HG02943 (cell line): Measurements from ENCODE around the gene MARCO.

ENCODE experiments used
- ATAC-seq: cut with Tn5 transposase; IDR thresholded peaks from one replicate; pipeline ENCODE4 v1.9.1; 2021; ENCODE audit warnings: mild to moderate bottlenecking, low read depth, moderate library complexity; ENCODE audit not compliant: unreplicated experiment

MARCO gene

DNA sequence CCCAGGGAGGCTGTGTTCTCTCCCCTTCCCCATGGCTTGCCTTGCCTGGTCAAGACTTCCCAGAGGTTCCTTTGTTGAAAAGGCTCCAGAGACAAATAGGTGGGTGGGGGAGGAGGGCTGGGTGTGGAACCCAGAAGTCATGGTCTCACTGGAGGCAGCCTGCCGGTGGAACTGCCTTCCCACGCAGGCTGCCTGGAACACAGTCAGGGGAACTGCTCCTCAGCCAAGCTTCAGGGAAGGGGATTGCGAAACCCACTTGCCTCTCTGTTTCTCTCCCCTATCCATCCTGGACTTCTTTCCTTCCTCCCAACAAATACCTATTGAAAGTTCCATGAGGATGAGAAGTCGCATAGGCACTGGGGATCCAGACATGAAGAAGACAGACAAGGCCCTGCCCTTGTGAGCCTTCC, 31.6 kb downstream of the MARCO start:
- no peak for ATAC-seq

- no peak for ATAC-seq
Observed at GRCh38 chr2:118974103-118974993, 32.4 kb downstream of the MARCO start.

- ATAC-seq = no peak
Observed at GRCh38 chr2:118975133-118975532, 33.1 kb downstream of the MARCO start.

GRCh38 chr2:118978064-118978463, 36.1 kb downstream of the MARCO start:
- no peak for ATAC-seq

DNA sequence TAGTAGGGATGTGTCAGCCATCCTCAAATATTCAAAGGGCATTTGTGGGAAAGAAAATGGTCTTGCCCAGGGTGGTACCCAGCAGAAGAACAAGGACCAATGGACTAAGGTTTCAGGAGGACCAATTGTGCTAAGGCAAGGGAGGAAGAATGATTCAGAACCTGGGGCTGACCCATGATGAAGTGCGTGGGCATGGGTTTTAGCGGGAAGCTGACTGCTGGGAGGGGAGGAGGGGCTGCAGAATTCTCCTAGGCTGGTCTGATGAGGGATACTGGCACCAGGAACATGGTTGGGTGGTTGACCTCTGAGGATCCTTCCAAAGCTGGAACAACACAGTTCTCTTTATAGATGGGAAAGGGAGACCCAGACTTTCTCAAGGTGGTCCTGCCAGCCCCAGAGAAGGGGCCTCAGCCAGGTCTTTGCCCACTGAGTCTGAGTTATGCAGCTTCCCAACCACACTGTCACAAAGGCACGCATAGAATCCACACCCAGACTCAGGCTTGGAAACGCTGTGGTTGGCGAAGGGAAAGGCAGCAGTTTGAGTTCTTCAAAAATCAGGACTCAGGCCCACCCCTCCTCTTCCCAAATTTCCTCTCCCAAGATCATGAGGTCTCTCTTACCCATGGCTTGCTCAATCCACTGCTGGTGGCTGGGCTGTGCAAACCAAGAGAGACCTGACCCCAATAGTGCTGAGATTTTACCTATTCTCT, 37.3 kb downstream of the MARCO start:
- no peak for ATAC-seq

DNA sequence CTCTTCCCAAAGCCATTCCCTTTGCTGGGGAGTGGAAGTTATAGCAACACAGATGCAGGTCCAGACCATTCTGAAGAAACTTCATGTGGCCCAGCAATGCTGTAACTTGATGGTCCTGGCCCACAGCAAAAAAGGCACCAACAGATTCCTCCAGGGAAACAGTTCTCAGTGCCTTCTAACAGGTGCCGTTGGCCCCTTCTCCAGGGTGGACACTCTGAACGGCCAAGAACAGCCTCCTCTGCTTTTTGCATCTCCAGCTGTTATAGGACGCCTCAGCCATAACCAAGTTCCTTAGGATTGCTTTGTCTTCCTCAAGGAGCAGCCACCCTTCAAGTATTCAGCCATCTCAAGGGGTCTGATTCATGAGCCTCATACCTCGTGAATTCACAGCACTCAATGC, 38.0 kb downstream of the MARCO start:
- ATAC-seq = no peak

- ATAC-seq = no peak
Observed at GRCh38 chr2:118980573-118980972, 38.6 kb downstream of the MARCO start.

DNA sequence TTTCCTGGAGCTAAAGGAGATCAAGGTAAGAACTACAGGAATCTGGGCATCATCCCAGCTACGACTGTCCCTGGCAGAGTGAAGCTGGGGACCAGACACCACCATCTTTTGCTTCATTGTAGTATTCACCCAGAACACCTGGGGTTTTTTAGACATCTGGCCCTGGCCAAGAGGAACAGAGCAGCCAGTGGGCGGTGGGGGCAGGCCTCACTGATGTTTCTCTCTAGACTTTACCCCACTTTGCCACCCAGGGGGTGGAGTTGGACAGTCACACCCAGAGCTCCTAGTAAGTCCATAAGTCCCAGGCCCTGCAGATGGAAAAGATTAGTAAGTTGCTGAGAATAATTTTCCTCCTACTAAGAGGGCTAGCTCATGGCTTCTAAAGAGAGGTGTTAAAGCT, 39.6 kb downstream of the MARCO start:
- ATAC-seq = no peak

GRCh38 chr2:118982039-118982438, 40.0 kb downstream of the MARCO start:
- ATAC-seq = no peak

- ATAC-seq = no peak
Observed at GRCh38 chr2:118983133-118983532, 41.1 kb downstream of the MARCO start.

GRCh38 chr2:118983915-118984314, 41.9 kb downstream of the MARCO start:
- no peak for ATAC-seq

GRCh38 chr2:118986738-118987137, 44.7 kb downstream of the MARCO start:
- no peak for ATAC-seq

DNA sequence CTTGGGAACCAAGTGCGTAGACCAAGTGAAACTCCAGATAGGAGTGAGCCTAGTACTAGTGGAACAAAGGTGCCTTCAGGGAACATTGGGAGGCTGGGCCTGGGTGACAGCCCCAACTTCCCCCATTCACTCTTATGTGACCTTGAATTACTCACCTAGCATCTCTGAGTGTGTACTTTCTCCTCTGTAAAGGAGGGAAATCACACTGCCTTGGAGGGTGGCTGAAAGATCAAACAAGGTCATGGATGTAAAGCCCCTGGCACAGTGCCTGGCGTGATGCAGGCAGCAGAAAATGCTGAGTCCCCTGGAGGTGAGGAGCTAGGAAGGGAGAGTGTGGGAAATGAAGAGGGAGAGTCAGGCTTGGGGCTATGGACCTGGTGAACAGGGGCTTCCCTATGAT, 45.9 kb downstream of the MARCO start:
- ATAC-seq = no peak

- ATAC-seq = no peak
Observed at GRCh38 chr2:118988706-118989105, 46.7 kb downstream of the MARCO start.

- no peak for ATAC-seq
Observed at GRCh38 chr2:118989481-118989880, 47.5 kb downstream of the MARCO start.

DNA sequence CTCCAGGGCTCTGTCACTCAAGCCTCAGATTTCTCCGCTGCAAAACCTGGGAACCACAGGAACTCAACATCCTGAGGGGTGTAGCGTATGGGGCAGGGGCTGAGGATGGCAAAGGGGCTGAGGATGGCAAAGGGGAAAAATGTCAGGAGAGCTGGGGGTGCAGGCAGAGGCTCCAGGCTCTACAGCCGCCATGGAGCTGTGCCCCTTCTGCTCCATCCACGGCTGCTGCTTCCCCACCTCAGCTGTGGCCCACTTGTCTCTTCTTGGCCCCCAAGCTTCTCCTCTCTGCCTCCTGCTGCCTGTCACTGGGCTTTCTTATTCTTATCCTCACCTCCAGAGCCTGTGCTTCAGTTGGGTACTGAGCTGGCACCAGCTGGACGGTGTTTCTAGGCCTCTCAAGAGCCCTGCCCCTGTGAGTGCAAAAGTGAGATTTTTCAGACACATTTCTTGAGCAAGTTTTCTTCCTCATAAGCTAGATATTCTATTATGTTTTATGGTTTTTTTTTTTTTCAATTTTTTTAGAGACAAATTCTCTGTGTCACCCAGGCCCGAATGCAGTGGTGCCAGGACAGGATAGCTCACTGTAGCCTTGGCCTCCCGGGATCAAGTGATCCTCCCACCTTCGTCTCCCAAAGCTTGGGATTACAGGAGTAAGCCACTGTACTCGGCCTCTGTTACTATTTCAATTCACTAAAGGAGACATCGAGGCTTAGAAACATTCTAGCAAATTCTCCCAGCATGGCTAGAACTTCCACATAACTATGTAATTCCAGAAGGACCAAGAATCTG, 49.0 kb downstream of the MARCO start:
- ATAC-seq = no peak

- no peak for ATAC-seq
Observed at GRCh38 chr2:118991554-118991953, 49.6 kb downstream of the MARCO start.

DNA sequence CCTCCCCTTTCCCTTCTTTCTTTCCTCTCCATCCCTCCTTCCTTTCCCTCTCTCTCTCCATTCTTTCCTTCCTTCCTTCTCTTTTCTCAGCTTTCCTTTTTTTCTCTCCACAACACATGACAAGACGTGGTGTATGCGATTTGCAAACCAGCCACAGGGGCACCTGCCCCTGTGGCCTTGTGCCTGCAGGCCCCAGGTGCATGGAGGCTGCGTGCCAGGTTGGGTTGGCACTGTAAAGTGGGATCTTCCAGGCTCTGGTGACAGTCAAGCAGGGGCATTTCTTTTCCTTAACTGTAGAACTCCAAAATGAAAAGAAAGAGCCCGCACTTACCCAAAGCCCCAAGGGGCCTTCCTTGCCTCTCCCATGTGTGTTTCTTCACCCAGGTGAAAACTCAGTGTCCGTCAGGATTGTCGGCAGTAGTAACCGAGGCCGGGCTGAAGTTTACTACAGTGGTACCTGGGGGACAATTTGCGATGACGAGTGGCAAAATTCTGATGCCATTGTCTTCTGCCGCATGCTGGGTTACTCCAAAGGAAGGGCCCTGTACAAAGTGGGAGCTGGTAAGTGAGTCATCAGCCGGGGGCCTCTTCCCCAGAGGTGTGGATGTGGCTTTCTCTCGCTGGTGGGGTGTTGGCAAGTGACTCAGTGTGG, 50.9 kb downstream of the MARCO start:
- no peak for ATAC-seq

DNA sequence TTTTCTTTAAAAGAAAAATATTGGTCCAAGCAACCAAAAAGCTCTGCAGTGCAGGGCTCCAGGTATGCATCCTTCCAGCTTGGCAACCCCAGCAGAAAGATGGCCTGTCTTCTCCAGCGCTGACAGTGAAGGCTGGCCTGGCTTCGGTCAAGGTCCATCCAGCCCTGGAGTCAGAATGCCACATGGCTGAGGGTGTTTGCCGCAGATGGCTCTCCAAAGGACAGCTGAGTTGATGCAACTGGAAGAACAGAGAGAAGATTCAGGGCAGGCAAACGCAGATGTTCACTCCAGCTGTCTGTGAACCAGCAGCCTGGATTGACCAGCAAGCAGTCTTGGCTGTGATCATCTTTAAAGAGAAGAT, 51.4 kb downstream of the MARCO start:
- ATAC-seq = no peak

DNA sequence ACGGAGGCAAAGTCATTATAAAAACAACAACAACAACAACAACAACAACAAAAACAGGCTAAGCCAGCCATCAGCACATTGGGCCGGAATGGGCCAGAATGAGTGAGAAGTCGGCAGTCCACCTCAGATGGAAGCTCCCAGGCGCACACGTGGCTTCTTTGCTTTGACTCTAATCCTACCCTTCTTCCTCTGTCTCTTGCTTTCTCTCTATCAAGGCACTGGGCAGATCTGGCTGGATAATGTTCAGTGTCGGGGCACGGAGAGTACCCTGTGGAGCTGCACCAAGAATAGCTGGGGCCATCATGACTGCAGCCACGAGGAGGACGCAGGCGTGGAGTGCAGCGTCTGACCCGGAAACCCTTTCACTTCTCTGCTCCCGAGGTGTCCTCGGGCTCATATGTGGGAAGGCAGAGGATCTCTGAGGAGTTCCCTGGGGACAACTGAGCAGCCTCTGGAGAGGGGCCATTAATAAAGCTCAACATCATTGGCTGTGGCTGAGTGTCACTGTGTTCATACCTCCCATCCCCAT, 52.2 kb downstream of the MARCO start:
- ATAC-seq = no peak
